ENCODE results near the gene MYOF.
A peak's percentile ranks its signal among the peaks of the same experiment; 100 is the strongest.
"Not testable (repeated sequence)": the region's sequence is repeated elsewhere in the genome, so short reads cannot be mapped to it uniquely, and the experiment has no call there.

The MYOF gene

DNA sequence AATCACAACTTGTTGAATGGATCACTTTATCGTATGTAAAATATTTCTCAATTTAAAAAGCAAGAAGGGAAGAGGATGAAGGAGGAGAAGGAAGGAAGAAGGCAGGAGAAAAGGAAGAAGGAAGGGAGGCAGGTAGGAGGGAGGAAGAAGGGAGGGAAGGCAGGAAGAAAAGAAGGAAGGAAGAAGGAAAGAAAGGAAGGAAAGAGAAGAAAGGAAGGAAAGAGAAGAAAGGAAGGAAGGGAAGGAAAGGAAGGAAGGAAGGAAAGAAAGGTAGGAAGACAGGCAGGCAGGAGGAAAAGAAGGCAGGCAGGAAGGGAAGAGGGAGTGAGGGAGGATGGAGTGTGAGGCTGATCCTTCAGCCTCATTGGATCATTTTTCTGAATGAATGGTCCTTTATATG, 145.5 kb downstream of the MYOF start:
- DNase-seq: no peak

GRCh38 chr10:93336110-93336509, 146.0 kb downstream of the MYOF start:
- DNase-seq: no peak

GRCh38 chr10:93334901-93335327, 147.2 kb downstream of the MYOF start:
- peak; percentile 70 for DNase-seq

DNA sequence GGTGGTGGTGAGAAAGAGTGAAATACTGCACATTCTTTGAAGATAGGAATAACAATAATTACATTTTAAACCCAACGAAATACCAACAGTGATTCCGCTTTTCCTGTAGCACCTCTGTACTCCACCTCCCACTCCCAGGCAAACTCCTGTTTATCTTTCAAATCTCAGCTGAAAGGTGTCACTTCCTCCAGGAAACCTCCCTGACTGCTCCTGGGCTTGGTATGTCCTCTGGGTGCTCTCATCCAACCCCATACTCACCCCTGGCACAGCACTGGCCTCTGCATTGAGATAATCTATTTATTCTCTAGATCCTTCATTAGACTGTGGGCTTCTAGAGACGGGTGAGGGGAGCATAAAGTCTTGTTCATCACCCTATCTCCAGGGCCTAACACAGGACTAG, 148.0 kb downstream of the MYOF start:
- DNase-seq: no peak

- DNase-seq: no peak
These were observed 148.7 kb downstream of the MYOF start for GRCh38 chr10:93333278-93333978.

DNA sequence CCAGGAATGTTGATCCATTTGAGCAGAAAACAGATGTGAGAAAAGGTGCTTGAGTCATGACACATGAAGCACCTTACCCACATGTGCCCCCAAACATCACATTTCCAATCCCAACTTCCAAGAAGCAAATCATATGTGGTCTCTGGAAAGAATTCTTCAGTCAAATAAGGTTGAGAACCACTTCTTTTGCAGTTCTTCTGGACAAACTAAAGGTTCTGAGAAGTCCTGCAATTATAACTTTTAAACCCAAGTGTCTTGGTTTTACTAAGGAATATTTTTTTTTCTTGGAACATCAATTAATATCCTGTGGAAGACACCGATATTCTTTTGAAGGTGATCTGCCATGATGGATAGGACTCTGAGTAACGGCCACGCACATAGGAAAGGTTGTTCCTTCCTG, 151.3 kb downstream of the MYOF start:
- DNase-seq: no peak

GRCh38 chr10:93319896-93320295, 162.2 kb downstream of the MYOF start:
- DNase-seq: no peak

GRCh38 chr10:93319096-93319495, 163.0 kb downstream of the MYOF start:
- DNase-seq: no peak

DNA sequence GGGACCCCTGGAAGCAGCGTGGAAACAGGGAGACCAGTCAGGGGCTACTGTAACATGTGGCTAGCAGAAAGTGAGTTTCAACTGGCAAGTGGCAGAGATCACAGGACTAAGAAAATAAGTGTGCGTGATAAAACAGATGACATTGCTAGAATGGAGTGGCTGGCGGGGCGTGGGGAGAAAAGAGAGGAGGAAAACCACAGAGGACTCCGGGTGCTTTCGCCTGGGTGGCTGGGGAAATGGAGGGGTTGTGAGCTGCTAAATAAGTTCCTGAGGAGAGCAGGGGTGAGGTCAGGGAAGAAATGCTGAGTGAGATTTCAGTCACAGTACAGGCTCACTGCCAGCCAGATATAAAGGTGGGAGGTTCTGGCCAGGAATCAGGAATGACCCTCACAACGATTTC, 166.9 kb downstream of the MYOF start:
- no peak for DNase-seq

GRCh38 chr10:93314656-93315055, 167.5 kb downstream of the MYOF start:
- not testable (repeated sequence) for DNase-seq

GRCh38 chr10:93313798-93314197, 168.3 kb downstream of the MYOF start:
- no peak for DNase-seq

GRCh38 chr10:93309062-93309461, 173.1 kb downstream of the MYOF start:
- DNase-seq: no peak

DNA sequence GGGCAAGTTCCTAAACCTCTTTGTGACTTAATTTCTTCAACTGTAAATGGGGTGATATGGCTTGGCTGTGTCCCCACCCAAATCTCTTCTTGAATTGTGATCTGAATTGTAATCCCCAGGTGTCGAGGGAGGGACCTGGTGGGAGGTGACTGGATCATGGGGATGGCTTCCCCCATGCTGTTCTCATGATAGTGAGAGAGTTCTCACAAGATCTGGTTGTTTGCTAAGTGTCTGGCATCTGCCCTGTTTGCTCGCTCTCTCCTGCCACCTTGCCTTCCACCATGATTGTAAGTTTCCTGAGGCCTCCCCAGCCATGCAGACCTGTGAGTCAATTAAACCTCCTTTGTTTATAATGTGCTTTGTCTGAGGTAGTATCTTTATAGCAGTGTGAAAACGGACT, 177.0 kb downstream of the MYOF start:
- no peak for DNase-seq

- no peak for DNase-seq
These were observed 181.2 kb downstream of the MYOF start for GRCh38 chr10:93300981-93301380.

DNA sequence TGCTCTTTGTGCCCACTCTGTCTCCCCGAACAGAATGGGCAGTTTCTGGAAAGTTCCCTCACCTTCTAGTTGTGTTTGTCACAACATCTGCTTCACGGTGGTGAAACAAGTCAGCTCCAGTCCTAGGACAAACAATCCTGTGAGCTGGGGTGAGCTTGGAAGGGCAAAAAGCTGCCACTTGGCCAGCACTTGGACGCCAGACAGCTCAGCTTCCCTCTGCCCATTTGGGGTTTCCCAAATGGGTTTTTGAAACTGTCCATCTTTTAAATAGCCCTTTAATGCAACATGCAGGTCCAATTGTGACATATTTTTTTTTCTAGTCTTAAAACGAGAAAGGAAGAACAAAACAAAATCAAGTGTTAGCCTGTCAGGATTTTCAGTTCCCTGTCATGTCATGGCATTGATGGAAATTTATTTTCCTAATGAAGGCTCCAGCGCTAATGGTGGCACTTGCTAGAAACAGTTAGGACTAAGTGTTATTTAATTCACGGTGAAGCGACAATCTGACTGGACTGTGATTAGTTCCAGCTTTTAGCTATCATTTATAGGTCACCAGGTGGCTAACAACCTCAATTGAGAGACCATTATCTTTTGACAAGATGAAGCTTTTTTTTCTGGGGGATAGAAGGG, 181.7 kb downstream of the MYOF start:
- DNase-seq: no peak

DNA sequence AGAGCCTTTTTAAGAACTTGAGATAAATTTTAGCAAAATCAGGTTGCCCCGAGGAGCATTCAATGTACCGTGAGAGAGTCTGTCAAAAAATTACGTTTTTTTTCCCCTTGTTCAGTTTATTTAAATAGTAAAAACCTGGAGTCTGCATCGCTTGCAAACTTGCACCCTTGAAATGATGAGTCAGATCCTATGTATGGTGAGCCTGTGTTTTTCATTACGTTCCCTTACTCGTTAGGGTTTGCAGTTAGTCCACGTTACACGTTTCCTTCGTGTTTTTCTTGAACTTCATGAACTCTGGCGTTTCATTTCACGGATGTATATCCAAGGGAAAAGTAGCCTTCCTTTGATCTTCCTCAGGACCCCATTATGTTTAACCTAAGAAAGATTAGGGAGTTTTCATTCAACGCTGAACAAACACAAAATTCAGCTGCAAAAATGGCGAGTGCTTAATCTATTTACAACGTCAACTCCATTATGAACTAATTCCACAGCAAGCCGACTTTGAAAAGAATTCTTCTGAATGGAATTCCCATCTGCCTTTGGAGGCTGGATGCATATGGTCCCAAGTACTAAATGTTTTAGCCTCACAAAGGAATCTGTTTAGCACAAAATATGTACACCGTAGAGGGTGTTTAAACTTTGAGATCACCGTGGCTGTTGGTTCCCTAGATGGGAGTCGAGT, 182.4 kb downstream of the MYOF start:
- no peak for DNase-seq

DNA sequence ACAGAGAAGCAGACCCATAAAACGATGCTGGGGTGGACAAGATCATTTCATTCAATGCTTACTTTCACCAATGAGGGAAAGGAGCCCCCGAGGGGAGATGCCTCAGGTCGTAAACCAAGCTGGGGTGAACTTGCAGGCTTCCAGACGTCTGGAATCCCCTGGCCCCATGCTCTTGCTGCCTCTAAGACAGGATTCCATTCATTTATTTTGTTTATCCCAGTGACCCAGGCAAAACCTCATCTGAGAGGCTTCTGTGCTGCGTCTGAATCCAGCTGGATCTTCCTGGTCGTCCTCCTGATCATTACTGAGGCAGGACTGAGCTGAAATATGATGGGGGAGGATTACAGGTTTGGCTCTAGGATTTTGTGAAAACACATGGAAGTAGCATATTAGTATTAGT, 182.9 kb downstream of the MYOF start:
- DNase-seq: no peak

DNA sequence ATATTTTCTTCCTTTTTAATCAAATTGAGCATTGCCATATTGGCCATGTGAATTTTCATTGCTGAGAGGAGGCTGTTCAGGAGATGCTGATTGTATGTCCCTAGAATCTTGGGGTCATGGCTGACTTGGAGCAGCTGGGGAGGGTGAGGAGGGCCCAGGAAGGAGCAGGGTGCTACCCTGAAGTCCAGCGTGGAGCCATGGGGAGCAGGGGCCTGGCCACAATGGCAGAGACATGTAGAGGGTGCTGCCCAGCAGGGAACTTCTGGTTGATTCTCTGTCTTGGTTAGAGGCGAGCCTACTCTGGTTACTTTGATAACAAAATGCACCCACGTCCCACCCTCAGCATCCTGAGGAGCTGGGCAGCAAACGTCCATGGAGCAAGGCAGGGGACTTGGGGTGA, 186.0 kb downstream of the MYOF start:
- DNase-seq: no peak

DNA sequence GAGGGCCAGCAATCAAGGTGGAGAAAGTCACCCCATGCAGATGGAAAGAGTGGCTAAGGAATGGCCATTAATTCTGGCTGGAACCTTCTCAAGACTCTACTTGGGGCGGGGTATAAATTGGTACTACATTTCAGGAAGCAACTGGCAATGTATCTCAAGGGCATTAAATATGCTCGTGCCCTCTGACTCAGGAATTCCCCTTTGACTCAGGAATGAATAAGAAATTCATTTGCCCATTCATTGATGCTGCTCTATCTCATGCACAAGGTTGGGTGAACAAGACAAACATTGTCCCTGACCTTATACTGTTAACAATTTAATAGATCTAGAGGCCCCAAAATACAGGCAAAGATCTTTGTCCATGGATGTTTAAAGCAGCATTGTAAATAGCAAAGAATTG, 188.1 kb downstream of the MYOF start:
- no peak for DNase-seq

- no peak for DNase-seq
These were observed 191.3 kb downstream of the MYOF start for GRCh38 chr10:93290661-93291354.

DNA sequence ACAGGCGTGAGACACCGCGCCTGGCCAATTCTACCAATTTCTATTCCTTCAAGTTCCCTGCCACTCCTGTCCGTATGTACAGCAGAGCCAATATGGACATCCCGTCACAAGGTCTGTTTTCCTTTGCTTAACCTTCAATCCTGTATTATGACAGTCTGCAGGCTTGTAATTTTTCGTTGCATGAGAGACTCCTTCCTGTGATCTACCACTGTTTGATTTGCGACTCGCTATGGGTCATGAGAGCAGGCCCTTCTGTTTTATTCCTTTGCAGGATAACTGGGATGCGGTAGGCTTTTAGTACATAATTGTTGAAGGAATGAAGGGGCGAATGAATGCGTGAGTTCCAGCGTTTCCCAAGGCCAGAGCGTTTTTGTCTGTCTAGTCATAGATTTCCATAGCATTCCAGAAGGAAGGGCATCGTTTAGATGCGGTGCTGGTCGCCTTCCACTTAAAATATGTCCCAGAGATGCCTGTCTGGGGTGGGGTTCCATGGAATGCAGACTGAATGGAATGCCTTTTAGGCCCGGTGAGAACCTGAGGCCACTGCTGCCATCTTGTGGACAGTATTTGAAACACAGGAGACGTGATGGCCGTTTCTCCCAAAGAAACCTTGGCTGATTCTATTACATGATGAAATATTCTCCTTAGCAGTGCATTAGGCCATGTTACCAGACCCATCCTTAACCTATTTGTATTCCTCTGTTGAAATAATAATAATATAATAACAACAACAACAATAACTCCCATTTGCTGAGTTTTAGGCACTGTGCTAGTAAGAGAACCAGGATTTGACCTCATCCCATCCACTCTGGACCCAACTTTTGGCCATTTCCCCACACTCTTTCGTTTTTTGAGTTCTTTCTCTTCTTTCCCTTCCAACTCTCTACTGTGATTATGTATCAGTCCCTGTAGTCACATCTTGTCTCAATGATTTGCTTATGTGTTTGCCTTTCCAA, 193.2 kb downstream of the MYOF start:
- peak; percentile 83 for DNase-seq

GRCh38 chr10:93287775-93288174, 194.4 kb downstream of the MYOF start:
- DNase-seq: no peak
